HG03571 (cell line): ENCODE results near the gene ZNF536.

Experiments used
- ATAC-seq: cut with Tn5 transposase; IDR thresholded peaks from one replicate; pipeline ENCODE4 v1.9.1; 2021; ENCODE audit not compliant: unreplicated experiment

The ZNF536 gene

GRCh38 chr19:30519607-30520205 lies 147.5 kb downstream of the ZNF536 start:
- no peak for ATAC-seq

GRCh38 chr19:30520735-30521479 lies 148.7 kb downstream of the ZNF536 start:
- ATAC-seq: no peak

GRCh38 chr19:30521937-30522336 lies 149.8 kb downstream of the ZNF536 start:
- no peak for ATAC-seq

- ATAC-seq: no peak
These were observed 150.2 kb downstream of the ZNF536 start for GRCh38 chr19:30522341-30522740.

- no peak for ATAC-seq
These were observed 151.6 kb downstream of the ZNF536 start for GRCh38 chr19:30523791-30524190.

- no peak for ATAC-seq
These were observed 153.2 kb downstream of the ZNF536 start for GRCh38 chr19:30525383-30525782.

GRCh38 chr19:30528919-30529318 lies 156.7 kb downstream of the ZNF536 start:
- no peak for ATAC-seq

- ATAC-seq: no peak
These were observed 157.7 kb downstream of the ZNF536 start for GRCh38 chr19:30529876-30530275.

GRCh38 chr19:30530751-30531150 lies 158.6 kb downstream of the ZNF536 start:
- no peak for ATAC-seq

GRCh38 chr19:30535011-30535410 lies 162.8 kb downstream of the ZNF536 start:
- no peak for ATAC-seq

GRCh38 chr19:30536975-30537374 lies 164.8 kb downstream of the ZNF536 start:
- ATAC-seq: no peak

- no peak for ATAC-seq
These were observed 167.1 kb downstream of the ZNF536 start for GRCh38 chr19:30539315-30539714.

GRCh38 chr19:30539981-30540380 lies 167.8 kb downstream of the ZNF536 start:
- ATAC-seq: no peak

GRCh38 chr19:30540761-30541160 lies 168.6 kb downstream of the ZNF536 start:
- no peak for ATAC-seq

- ATAC-seq: no peak
These were observed 169.4 kb downstream of the ZNF536 start for GRCh38 chr19:30541575-30541974.

GRCh38 chr19:30543243-30543945 lies 171.2 kb downstream of the ZNF536 start:
- ATAC-seq: no peak

- no peak for ATAC-seq
These were observed 173.6 kb downstream of the ZNF536 start for GRCh38 chr19:30545752-30546151.

- no peak for ATAC-seq
These were observed 174.1 kb downstream of the ZNF536 start for GRCh38 chr19:30546332-30546731.

- no peak for ATAC-seq
These were observed 175.1 kb downstream of the ZNF536 start for GRCh38 chr19:30547246-30547645.

GRCh38 chr19:30549151-30549550 lies 177.0 kb downstream of the ZNF536 start:
- ATAC-seq: no peak

- ATAC-seq: no peak
These were observed 179.1 kb downstream of the ZNF536 start for GRCh38 chr19:30551271-30551670.

- ATAC-seq: no peak
These were observed 180.4 kb downstream of the ZNF536 start for GRCh38 chr19:30552593-30552992.
